GM08714 (cell line): Measurements from ENCODE around the gene CIAO2A.

Experiments used
- H3K4me3 ChIP-seq: fragments of 200-500 bp; sonication (Bioruptor generic); 2 replicates; pipeline ENCODE4 v1.5.1; 2014; ENCODE audit warnings: mild to moderate bottlenecking, low read length, inconsistent platforms
- ZNF274 ChIP-seq: IDR thresholded peaks from 2 replicates; pipeline ENCODE4 v1.6.1; 2012; ENCODE audit warnings: mild to moderate bottlenecking, low read depth, low read length

The CIAO2A gene, protein sequence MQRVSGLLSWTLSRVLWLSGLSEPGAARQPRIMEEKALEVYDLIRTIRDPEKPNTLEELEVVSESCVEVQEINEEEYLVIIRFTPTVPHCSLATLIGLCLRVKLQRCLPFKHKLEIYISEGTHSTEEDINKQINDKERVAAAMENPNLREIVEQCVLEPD

DNA sequence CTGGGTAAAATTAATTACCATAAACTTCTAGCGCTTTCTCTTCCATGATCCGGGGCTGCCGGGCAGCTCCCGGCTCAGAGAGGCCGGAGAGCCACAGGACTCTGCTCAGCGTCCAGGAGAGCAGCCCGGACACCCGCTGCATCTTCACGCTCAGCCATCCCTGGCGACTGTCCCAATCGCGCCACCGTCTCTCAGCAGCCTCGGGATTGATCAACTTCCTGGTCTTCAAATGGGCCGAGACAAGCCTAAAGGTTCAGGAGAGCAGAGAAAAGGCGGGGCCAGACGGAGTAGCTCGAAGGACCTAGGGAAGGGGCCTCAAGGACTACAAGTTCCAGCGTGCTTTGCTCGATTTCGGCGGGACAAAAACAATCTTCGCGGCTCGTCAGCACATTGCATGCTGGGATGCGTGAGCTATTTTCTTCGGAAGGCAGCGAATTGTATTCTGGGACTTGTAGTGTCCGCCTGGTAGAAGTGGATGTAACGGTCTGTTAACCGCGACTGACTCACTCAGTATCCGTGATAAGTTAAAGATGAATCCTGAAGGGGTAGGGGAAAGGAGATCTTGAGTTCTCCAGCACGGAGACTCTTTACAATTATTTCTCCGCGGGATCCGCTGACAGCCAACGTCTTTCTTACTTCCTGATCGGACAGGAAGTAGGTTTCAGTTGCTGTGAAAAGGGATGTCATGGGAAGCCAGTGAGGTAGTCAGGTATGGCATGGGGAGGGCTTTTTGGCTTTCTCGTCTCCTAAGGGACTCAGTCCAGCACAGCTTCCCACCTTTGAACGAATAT lies at the start of gene CIAO2A:
Gene CIAO2A, minus strand, starts transcription at position 212 of the 791 bp plus-strand sequence. Its CDS starts 70 bp downstream, at position 142.
- peak within 1 kb of the TSS; percentile 78 for H3K4me3 ChIP-seq
- no peak for TF ChIP-seq ZNF274

DNA sequence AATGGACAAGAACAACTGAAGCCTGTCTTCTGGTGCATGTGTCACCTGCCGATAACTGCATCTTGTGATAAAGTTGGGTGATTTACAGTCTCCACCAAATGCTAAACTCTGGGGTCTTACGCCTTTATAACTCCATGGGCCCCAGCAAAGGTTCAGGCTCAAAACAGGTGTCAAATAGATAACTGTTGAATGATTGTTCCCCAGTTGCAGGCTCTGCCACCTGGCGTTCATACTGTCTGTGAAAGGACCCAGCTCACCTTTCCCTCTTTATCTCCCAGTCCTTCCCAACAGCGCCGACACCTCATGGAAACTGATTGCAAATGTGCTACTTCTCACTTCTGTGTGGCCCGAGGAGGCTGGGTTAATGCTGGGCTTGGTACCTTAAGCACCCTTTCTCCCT lies 49.6 kb upstream of the CIAO2A start:
- TF ChIP-seq ZNF274, result no peak
- H3K4me3 ChIP-seq, result no peak overlapping the region

DNA sequence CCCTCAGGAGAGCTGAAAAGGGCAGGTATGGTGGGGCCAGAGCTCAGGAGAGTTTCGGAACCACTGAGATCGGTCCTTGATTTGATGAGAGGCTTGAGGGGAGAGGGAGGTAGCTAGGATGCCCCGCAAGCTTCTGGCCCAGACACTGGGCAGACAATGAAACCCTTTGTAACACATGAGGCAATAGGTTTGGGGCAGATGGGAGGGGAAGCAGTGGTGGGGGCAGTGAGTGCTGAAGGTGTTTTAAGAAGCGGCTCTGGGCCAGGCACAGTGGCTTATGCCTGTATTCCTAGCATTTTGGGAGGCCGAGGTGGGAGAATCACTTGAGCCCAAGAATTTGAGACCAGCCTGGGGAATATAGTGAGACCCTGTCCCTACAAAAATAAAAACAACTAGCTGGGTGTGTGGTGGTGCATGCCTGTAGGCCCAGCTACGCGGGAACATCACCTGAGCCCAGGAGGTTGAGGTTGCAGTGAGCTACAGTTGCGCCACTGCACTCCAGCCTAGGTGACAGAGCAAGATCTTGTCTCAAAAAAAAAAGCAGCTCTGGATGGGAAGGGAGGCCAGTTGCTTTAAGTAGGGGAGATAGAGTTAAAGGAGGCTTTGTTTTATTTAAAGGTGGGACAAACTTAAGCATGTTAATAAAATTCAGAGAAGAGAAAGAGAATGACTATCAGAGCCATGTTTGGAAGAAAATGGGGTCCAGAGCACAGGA lies 48.3 kb upstream of the CIAO2A start:
- H3K4me3 ChIP-seq, result no peak overlapping the region
- no peak for TF ChIP-seq ZNF274

DNA sequence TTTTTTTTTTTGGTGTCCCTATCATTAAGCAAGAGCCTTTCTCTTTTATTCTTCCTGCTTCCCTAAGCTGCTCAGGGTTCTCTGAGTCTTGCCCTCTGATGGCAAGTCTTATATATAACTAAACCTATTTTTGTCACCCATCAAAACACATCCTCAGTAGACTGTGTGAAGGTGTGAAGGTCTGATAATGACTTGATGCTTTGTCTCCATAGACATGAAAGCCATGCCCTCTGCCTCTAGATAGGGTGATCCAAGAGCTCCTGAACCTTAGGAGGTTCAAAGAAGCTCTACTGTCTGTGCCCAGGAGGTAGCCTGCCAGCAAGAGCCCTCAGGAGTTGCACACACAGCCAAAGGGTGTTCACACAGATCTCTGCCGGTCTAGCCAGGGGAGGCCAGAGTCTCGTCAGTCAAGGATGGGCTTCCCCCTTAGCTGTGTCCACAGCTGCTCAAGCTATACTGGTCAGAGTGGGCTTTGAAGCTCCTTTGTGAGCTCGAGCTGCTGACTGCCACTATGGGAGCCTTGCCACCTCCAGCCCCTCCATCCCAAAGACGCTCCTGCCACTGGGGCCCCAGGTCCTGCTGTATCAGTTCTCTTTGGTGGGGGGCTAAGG lies 44.8 kb upstream of the CIAO2A start:
- no peak for TF ChIP-seq ZNF274
- H3K4me3 ChIP-seq, result no peak overlapping the region

DNA sequence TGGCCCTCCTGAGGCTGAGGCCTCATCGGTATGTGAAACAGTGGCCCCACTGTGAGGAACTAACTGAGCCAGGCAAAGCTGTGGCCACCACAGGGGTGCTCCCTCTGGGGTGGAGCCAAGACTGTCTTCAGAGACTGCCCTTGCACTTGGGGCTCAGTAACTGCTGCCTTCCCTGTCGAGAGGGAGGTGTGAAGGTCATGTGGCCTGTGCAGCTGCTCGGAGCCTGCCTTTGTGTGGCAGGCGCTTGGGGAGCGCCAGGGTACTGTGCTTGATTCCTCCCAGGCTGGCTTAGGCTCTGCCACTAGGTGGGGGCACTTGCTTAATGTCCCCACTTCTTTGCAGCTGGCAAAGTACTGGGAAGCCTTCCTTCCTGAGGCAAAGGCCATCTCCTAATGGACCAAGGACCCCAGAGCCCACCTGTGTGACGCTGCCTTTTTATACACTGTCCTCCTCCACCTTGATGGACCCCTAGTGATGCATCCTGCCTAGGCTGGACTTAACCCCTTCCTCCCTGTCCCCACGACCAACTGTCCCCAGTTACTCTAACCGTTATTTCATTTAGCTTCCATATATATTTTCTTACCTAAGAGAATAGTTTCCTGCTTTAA lies 43.7 kb upstream of the CIAO2A start:
- H3K4me3 ChIP-seq, result no peak overlapping the region
- no peak for TF ChIP-seq ZNF274

DNA sequence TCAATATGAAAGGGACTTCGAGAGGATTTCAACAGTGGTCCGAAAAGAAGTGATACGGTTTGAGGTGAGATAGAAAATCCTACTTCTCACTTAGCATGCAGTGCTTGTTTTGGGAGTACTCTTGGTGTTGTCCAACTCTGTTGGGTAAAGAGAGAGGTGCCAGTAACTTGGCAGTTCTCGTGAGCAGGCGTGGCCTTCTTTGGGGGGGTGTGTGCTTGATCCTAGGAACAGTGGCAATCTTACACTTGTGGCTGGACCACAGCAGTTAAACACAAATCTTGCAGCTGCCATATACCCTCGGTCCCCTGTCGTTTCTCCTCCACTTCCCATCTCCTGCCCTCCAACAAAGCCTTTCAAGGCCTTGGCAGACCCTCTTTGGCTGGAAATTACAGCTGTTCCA lies 42.7 kb upstream of the CIAO2A start:
- no peak overlapping the region for H3K4me3 ChIP-seq
- no peak for TF ChIP-seq ZNF274

DNA sequence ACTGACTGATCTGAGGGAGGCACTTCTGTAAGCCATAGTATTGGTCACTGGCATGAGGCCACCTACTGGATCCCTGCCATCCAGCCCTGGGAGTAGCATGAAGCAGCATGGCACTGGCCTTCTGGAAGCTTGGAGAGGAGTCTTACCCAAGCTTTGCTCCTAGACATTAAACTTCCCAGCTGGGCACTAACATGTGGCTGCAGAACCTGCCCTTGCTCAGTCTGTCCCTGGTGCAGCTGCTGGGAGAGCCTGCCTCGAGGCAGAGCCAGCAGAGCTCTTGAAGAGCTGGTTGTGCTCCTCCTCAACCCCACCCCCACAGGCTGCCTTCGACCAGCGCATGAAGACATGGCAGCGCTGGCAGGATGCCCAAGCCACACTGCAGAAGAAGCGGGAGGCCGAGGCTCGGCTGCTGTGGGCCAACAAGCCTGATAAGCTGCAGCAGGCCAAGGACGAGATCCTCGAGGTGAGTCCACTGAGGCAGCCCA lies 40.7 kb upstream of the CIAO2A start:
- TF ChIP-seq ZNF274, result no peak

DNA sequence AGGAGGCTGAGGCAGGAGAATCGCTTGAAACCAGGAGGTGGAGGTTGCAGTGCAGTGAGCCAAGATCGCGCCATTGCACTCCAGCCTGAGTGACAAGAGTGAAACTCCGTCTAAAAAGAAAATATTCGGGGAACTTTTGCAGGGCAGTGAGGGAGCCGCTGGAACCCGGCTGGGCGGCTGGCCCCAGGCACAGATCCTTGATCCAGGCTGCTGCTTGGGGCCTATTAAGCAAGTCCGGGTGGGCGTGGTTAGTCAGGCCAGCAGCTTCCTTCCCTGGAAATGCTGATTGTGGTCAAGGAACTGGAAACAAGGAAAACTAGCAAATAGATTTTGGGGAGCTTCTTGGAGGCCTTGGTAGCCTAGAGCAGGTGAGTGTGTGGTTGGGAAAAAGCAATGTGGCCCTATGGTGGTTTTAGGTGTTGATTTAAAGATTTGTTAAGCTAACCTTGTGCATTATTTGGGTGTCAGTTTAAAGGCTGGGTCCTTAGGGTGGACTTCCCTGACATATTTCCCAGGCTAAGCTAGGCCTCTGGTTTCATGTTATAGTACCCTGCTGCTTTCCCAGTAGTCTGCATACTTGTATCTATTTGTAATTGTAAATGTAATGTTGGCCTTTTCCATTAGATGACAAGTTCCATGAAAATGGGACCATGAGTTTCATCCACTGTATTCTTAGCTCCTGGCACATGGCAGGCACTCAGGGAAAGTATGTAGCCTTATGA lies 40.1 kb upstream of the CIAO2A start:
- no peak overlapping the region for H3K4me3 ChIP-seq
- TF ChIP-seq ZNF274, result no peak

More for the DNA sequence above, 40.7 kb upstream of the CIAO2A start:
- H3K4me3 ChIP-seq, result no peak overlapping the region

DNA sequence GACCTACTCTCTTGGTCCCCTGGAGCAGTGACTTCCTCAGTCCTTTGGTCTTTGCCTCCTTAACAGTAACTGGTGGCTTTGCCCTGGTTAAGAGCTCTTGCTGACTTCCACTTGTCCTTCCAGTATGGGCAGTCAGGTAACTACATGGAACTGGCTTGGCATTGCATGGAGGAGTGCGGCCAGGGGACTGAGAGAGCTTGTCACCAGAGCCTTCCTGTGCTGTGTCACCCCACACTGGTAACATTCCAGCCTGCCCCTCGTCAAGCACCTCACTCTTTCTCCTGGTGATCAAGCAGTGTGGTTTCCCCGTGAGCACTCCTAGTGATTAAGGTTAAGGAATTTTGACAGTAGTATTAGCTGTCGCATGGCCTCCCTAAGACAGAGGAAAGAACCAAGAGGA lies 38.6 kb upstream of the CIAO2A start:
- no peak for TF ChIP-seq ZNF274
- no peak overlapping the region for H3K4me3 ChIP-seq

DNA sequence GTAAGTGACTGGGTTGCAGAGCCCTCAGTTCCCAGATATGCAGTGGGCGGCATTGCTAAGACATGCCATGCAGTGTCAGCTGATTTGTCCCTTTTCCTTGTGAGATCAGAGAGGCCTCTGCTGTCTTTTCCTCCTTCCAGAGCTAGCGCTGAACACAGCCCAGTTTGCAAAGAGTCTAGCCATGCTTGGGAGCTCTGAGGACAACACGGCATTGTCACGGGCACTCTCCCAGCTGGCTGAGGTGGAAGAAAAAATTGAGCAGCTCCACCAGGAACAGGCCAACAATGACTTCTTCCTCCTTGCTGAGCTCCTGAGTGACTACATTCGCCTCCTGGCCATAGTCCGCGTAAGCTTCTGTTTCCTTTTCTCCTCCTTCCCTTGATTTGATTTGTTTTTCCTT lies 37.9 kb upstream of the CIAO2A start:
- no peak for TF ChIP-seq ZNF274
- no peak overlapping the region for H3K4me3 ChIP-seq

DNA sequence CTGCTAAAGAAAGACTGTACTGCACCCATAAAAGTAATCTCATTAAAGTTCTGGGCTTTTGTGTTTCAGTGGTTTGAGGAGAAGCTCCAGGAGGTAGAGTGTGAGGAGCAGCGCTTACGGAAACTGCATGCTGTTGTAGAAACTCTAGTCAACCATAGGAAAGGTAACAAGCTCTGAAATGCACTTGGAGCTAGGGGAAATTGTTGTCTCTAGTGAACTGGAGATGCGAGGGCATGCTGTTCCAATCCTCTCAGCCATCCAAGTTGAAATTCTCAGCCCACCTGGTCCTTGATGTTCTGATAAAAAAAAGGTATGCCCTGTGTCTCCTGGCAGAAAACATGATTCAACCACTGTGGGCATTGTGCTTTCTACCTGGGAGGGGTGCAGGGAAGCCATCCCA lies 36.5 kb upstream of the CIAO2A start:
- no peak for TF ChIP-seq ZNF274
- H3K4me3 ChIP-seq, result no peak overlapping the region

DNA sequence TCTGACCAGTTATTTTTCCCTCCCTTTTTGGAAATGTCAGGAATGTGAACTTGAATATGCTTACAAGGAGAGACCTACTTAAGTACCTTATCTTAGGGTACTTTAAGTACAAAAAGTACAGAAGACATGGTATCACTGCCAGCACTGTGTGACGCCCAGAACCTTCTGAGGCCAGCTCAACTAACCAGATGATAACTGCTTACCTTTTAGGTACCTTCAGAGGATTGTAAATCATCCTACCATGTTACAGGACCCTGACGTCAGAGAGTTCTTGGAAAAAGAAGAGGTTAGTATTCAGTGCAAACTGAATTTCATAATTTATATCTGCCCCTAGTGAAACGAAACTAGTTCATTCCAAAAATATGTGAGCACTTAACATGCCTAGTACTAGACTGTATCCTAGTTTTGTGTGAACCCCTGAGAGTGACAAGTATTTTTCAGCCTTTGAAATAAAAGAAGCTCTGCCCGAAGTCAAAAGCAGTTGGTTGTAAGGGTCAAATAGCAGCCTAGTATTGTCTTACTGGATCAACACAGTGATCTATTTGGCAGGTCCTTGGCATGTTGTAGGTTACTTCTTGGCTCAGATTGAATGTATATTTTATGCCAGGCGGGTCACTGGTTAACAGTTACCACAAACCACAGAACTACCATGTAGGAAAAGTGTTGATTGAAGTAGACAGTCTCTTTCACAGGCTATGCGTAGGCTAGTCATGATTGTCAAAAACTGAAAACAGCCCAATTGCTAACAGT lies 34.1 kb upstream of the CIAO2A start:
- no peak overlapping the region for H3K4me3 ChIP-seq
- TF ChIP-seq ZNF274, result no peak

DNA sequence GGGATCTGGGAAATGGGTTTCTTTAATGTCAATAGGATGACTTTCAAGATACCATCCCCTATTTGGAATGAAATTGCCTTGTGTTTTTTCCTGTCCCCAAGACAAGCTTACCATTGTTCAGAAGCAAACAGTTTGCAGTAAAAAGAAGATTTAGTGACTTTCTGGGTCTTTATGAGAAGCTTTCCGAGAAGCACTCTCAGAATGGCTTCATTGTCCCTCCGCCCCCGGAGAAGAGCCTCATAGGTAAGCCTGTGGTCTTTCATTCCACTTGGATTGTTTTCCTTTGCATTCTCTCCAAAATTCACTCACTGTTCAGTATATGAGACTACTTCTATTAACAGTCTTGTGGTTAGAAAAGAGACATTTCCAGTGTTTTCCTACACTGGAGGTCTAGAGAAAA lies 32.3 kb upstream of the CIAO2A start:
- TF ChIP-seq ZNF274, result no peak
- H3K4me3 ChIP-seq, result no peak overlapping the region
